ENCODE data around the gene MAP1B.

- TF ChIP-seq POLR2A (IDR thresholded peaks at IDR 0.05) (no peak), CTCF (IDR thresholded peaks at IDR 0.05) (no peak)
Measured at GRCh38 chr5:72233835-72234234, 126.6 kb downstream of the MAP1B start.
